ENCODE measurements around the gene RAB40B.

The RAB40B gene

DNA sequence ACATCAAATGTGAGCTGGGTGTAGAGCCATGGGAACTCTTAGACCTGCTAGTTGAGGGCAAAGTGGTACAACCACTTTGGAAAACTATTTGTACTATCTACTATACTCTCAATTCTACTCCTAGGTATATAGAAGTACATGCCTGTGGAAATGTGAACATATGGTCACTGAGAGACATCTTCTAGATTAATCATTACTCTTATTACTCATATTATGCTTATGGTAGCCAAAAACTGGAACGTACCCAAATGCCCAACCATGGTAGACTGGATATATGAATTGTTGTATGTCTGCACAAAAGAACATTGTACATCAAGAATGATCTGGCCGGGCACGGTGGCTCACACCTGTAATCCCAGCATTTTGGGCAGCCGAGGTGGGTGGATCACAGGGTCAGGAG lies 53.0 kb downstream of the RAB40B start:
- DNase-seq: no peak

GRCh38 chr17:82644148-82644547 lies 54.4 kb downstream of the RAB40B start:
- DNase-seq: no peak

GRCh38 chr17:82642022-82642421 lies 56.5 kb downstream of the RAB40B start:
- DNase-seq: no peak

DNA sequence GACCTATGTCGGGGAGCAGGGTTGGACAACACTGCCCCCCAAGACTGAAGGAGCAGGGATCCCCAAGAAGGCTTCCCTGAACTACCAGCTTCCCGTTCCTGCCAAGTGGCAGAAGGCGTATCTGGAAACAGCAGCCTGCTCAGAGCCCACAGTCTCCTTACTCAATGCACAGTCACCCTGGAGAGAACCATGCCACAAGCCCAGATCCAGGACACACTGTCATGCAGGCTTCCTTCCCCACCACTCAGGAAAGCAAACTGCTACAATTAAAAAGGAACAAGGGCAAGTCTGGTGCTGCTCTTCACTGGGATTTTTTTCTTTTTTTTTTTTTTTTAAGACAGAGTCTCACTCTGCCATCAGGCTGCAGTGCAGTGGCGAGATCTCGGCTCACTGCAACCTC lies 58.5 kb downstream of the RAB40B start:
- DNase-seq: no peak

DNA sequence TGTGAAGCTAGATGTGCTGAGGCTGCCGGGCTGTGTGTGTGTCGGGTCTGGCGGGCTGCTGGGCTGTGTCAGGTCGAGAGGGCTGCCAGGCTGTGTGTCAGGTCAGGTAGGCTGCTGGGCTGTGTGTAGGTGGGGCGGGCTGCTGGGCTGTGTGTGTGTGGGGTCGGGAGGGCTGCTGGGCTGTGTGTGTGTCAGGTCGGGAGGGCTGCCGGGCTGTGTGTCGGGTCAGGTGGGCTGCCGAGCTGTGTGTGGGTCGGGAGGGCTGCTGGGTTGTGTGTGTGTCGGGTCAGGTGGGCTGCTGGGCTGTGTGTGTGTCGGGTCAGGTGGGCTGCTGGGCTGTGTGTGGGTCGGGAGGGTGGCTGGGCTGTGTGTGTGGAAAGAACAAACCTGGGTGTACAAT lies 58.9 kb downstream of the RAB40B start:
- DNase-seq: no peak

DNA sequence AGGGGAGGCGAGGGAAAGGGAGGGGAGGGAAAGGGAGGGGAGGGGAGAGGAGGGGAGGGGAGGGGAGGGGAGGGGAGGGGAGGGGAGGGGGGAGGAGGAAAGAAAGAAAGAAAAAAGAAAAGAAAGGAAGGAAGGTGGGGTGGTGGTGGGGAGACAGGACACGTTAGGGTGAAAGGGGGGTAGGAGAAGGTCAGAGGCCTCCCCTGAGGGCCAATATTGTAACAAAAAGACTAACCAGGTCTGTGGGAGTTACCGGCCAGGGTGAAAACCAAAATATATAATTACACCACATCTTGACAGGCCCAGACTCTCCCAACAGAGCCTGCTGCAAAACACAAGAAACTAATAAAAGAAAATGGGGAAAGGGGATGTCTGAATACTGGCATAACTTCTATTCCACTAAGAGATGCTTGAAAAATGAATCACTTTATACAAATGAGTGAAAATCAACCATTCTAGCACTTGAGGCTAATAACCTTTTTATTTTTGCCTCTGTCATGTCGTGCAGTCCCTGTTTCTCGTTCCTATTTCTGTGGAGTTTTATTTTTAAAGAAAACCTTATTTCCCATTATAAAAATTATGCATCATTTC lies 60.2 kb downstream of the RAB40B start:
- DNase-seq: no peak

DNA sequence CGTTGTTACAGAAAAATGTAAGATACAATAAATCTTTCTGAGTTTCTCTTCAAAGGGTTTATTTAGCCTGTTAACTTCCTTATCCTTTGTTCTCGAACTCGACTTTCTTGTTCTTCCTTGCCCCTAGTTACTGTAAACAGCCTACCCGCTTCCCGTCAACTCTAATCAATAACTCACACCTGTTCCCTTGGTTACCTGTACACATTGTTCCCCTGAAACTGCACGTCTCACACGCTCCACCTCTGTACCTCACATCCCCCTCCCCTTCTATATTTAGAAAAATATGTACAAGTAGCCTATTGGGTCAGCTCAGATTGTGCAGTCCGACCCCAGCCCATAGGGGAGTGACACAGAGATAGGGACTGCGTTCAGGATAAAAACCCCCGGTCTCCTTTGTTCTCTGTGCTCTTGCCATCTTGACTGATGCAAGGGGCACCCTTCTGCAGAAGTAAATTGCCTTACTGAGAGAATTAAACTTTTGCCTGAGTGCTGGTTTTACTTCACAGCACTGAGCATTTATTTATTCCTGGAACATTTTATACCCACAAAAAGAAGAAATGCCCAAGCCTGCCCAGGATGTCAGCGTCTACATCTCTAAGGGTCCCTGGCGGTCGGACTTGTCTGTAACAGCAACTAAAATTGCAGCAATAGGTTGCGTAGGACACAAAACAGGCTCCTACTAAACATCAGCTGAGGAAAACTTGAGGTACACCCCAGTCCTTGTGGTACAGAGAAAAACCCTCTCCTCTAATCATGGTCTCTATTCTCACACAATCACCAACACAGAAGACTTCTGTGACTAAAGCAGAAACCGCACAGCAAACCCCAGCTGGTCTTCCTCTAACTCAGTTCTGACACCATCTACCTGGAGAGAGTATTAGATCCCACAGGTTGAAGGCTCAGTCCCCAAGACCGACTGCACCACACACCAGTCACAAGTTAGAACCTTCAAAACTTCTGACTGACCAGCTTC lies 61.6 kb downstream of the RAB40B start:
- DNase-seq: no peak

DNA sequence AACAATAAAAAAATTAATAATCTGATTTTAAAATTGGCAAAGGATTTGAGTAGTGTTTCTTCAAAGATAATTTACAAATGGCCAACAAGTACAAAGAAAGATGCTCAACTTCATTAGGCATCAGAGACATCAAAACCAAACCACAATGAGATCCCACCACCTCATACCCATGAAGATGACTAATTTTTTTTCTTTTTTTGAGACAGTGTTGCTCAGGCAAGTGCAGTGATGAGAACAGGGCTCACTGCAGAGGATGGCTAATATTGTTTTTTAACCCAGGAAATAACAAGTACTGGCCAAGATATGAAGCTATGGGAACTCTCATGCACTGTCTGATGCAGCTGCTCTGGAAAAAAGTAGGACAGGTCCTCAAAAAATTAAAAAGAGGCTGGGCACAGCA lies 65.2 kb downstream of the RAB40B start:
- DNase-seq: no peak

GRCh38 chr17:82632451-82632850 lies 66.0 kb downstream of the RAB40B start:
- DNase-seq: no peak

- no peak for DNase-seq
Observed at GRCh38 chr17:82631544-82631943, 67.0 kb downstream of the RAB40B start.

- no peak for DNase-seq
Observed at GRCh38 chr17:82630212-82630611, 68.3 kb downstream of the RAB40B start.

GRCh38 chr17:82629748-82630147 lies 68.8 kb downstream of the RAB40B start:
- no peak for DNase-seq

- no peak for DNase-seq
Observed at GRCh38 chr17:82627405-82627804, 71.1 kb downstream of the RAB40B start.

DNA sequence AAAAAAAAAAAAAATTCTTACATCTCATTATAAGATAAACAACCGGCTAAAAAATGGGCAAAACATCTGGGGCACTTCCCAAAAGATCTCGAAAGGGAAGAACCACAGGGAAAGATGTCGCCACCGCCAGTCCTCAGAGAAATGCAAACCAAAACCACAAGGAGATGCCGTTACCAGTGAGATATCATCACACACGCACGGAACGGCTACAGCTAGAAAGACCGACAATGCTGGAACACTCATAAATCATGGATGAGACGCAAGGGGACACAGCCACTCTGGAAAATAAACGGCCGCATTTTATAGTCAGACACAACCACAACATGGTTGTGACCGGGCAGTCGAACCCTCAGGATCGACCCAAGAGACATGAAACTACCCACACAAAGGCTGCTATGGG lies 74.8 kb downstream of the RAB40B start:
- DNase-seq: no peak

- DNase-seq: no peak
Observed at GRCh38 chr17:82619641-82620040, 78.9 kb downstream of the RAB40B start.

GRCh38 chr17:82619211-82619610 lies 79.3 kb downstream of the RAB40B start:
- no peak for DNase-seq

DNA sequence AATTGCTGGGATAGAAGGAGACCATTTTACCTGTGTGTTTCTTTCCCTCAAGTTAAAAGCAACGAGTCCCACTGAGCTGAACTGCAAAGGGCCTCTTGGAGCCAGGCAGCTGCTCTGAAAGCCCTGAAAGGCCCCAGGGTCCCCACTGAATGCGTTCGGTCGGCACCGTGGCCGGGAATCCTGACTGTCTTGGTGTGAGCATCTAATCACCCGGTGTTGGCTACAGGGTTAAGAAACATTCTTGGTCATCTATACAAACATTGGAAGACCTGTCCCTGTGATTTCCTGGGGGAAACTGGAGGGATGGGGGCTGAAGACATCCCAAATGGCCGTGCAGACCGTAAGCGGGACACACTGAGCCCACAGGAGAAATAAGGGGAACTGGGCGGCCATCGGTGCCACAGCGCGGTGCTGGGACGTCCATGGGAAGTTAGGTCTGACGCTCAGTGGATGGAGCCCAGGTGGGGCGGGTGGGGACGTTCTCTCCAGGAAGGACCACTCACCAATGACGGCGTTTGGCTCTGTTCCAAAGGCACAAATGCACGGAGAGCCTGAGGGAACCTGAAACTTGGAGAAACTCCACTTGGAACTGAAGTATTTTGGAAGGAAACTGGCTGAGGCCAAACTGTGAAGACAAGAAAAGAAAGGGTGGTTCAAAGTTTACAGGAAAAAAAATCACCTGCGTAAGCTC lies 82.3 kb downstream of the RAB40B start:
- no peak for DNase-seq

GRCh38 chr17:82615084-82616020 lies 83.1 kb downstream of the RAB40B start:
- DNase-seq: no peak

DNA sequence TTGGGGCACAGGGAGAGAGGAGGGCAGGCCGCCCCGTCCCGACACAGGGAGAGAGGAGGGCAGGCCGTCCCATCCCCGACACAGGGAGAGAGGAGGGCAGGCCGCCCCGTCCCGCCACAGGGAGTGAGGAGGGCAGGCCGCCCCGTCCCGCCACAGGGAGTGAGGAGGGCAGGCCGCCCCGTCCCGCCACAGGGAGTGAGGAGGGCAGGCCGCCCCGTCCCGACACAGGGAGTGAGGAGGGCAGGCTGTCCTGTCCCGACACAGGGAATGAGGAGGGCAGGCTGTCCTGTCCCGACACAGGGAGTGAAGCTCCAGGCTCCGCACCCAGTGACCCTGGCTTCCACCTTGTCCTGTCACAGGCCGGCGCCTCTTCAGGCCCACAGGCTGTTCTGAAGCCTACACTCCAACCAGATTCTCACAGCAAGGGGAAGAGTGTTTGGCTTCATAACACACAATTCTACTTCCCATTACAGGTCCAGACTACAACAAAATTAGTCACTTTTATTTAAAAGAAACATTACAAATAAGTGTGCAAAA lies 84.3 kb downstream of the RAB40B start:
- DNase-seq: no peak

DNA sequence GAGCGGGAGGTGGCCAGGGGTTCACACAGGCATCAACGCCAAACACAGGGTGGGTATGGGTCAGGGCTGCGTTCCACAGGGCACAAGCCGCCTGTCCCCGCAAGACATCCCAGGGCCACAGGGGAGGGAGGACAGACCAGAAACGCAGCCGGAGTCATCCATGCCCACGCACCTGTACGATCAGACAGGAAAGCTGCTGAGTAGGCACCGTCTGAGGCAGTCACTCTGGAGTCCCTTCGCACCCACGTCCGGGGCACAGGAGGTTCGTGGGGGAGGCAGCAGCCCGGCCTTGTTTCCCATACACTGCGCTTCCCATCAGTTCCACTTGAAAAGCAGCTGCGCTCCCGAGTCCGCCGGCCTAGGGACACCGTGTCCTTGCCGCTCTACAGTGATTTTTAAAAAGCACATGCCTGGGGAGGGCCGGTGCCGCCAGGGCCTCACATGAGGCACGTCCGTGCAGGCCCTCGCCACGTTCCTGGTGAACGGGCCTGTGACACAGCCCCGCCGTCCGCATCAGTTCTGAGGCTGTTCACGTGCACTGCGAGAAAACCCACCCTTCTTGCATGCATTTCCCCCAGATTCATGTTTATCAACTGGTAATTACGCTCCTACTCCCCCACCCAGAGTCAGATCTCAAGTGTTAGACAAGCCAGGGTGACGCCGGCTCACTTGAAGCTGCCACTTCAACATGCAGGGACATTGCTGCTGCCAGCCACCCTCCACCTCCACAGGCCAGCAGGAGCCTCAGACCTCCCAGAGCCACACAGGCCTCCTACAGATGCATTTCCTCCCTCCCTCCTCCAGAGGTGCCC lies 85.0 kb downstream of the RAB40B start:
- peak; percentile 38 for DNase-seq

Measured in NCI-H226 (cell line).